ENCODE measurements around the gene NOD2. TPM values are rescaled to one million over a fixed set of nuclear protein-coding genes. Genes with fewer than 3 reads are reported as not detected.
A peak's percentile ranks its signal among the peaks of the same experiment; 100 is the strongest.

NOD2 gene
- total and polyA plus RNA-seq, 4 donors: 2.1 to 14.1 (median 5.9) TPM

DNA sequence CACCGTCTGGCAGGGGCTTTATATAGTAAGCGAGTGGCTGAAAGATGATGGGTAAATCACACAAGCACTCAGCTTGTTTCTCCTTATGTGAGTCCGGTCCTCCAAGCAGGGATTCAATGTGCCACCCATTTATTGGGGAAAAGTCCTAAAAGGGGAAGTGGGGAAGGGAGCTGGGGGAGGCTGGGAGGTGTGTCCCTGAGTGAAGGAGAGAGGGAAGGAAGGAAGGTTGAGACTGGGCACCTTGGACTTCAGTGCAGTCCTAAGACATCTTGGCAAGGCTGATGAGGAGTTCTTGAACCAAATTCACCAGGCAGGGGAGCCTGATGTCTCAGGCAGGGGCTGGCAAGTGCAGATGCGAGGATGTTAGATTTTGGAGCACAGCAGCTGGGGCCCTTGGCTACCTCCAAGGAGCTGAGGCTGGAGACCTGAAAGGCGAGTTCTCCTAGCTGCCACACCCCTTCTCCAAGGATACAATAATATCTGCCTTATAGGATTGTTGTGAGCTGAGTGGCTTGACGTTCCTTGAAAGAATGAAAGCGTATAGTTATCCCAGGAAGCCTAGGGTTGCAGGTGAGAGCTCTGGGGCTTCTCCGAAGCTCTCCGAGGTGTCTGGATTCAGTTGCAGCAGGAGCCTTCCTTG lies 25.5 kb downstream of the NOD2 start:
- no peaks in the 10 kb centered on the region for H3K27me3 ChIP-seq (ENCODE audit: control insufficient read depth in 3 of 3, insufficient read depth in 3 of 3, low read length in 2 of 3)
- H3K36me3 ChIP-seq (ENCODE audit: control insufficient read depth in 4 of 4, insufficient read depth in 4 of 4, low read length in 4 of 4): no peaks in the 10 kb centered on the region
- H3K4me3 ChIP-seq: no peak overlapping the region
- H3K27ac ChIP-seq (ENCODE audit: low read depth in 1 of 2, low read length in 1 of 2): no peak overlapping the region
- no peak overlapping the region for H3K9ac ChIP-seq (ENCODE audit: insufficient read depth in 1 of 2, low read length in 2 of 2)
- no peaks in the 10 kb centered on the region for H3K9me3 ChIP-seq (ENCODE audit: control insufficient read depth in 4 of 4, insufficient read depth in 3 of 4, low read length in 3 of 4)
- 71 to 86% methylated on average over 9 of the region's 9 CpGs for WGBS, 2 donors
- H3K4me1 ChIP-seq (ENCODE audit: control insufficient read depth in 5 of 5, insufficient read depth in 5 of 5, low read length in 5 of 5): peaks cover 0 to 12% (median 1%) of the 10 kb centered on the region in 5 donors
- no peak for ATAC-seq (ENCODE audit: insufficient read depth, low FRiP score)
- TF ChIP-seq CTCF (IDR thresholded peaks at IDR 0.05; ENCODE audit: control extremely low read depth, extremely low read depth): no peak
- peak in 1 of 3 donors; percentile 37 for DNase-seq

- peak; percentile 58 for ATAC-seq (ENCODE audit: insufficient read depth, low FRiP score)
- no peaks in the 10 kb centered on the region for H3K36me3 ChIP-seq (ENCODE audit: control insufficient read depth in 4 of 4, insufficient read depth in 4 of 4, low read length in 4 of 4)
- no peaks in the 10 kb centered on the region for H3K27me3 ChIP-seq (ENCODE audit: control insufficient read depth in 3 of 3, insufficient read depth in 3 of 3, low read length in 2 of 3)
- no peak overlapping the region for H3K4me3 ChIP-seq
- no peak for TF ChIP-seq CTCF (IDR thresholded peaks at IDR 0.05; ENCODE audit: control extremely low read depth, extremely low read depth)
- H3K27ac ChIP-seq (ENCODE audit: low read depth in 1 of 2, low read length in 1 of 2): peak overlapping the region in 1 of 2 donors; percentile 18
- 69 to 72% methylated on average over 20 of the region's 20 CpGs for WGBS, 2 donors
- peaks cover 0 to 4% (median 1%) of the 10 kb centered on the region in 5 donors for H3K4me1 ChIP-seq (ENCODE audit: control insufficient read depth in 5 of 5, insufficient read depth in 5 of 5, low read length in 5 of 5)
- no peak overlapping the region for H3K9ac ChIP-seq (ENCODE audit: insufficient read depth in 1 of 2, low read length in 2 of 2)
- no peak for DNase-seq
- H3K9me3 ChIP-seq (ENCODE audit: control insufficient read depth in 4 of 4, insufficient read depth in 3 of 4, low read length in 3 of 4): no peaks in the 10 kb centered on the region
Observed at GRCh38 chr16:50719401-50720337, 26.3 kb downstream of the NOD2 start.

DNA sequence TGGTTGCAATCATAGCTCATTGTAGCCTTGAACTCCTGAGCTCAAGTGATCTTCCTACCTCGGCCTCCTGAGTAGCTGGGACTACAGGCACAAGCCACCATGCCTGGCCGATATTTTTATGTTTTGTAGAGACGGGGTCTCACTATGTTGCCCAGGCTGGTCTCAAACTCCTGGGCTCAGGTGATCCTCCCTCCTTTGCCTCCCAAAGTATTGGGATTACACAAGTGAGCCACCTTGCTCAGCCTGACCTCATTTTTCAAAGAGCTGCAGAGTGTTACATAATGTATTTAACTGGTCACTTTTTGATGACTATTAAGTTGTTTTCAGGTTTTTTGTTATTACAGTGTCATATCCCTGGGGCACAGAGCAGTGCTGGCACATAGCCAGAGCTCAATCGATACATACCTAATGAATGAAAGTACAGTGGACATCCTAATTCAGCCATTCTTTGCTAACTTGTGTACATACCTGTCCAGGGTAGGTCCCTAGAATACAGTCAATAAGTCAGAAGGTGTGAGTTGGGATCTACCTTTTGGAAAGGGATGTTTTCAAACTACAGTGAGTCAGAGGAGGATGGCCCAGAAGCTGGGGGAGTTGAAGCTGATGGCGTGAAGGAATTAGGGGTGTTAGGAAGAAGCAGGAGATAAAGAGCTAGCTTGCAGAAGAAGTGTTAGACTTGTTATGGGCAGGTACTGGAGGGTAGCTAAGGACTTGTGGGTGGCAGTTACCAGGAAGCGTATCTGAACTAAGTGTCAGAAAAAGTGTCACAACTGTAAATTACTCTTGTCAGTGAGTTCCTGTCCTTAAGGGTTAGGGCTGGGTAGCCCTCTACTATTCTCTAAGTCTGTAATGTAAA lies 28.4 kb downstream of the NOD2 start:
- ATAC-seq (ENCODE audit: insufficient read depth, low FRiP score): no peak
- DNase-seq: no peak
- peaks cover 0 to 2% (median 1%) of the 10 kb centered on the region in 4 donors for H3K36me3 ChIP-seq (ENCODE audit: control insufficient read depth in 4 of 4, insufficient read depth in 4 of 4, low read length in 4 of 4)

More for the DNA sequence above, 28.4 kb downstream of the NOD2 start:
- no peak overlapping the region for H3K4me3 ChIP-seq
- H3K27ac ChIP-seq (ENCODE audit: low read depth in 1 of 2, low read length in 1 of 2): no peak overlapping the region
- 79 to 90% methylated on average over 6 of the region's 6 CpGs for WGBS, 2 donors
- no peaks in the 10 kb centered on the region for H3K27me3 ChIP-seq (ENCODE audit: control insufficient read depth in 3 of 3, insufficient read depth in 3 of 3, low read length in 2 of 3)
- H3K9ac ChIP-seq (ENCODE audit: insufficient read depth in 1 of 2, low read length in 2 of 2): no peak overlapping the region
- no peaks in the 10 kb centered on the region for H3K9me3 ChIP-seq (ENCODE audit: control insufficient read depth in 4 of 4, insufficient read depth in 3 of 4, low read length in 3 of 4)
- no peak for TF ChIP-seq CTCF (IDR thresholded peaks at IDR 0.05; ENCODE audit: control extremely low read depth, extremely low read depth)
- peaks cover 0 to 4% (median 0%) of the 10 kb centered on the region in 5 donors for H3K4me1 ChIP-seq (ENCODE audit: control insufficient read depth in 5 of 5, insufficient read depth in 5 of 5, low read length in 5 of 5)
